Occipital lobe (tissue), 2 donors: ENCODE results near the gene FAM200B. TPM values are rescaled to one million over a fixed set of nuclear protein-coding genes. Genes with fewer than 3 reads are reported as not detected.

Experiments
- DNase-seq: peaks from one replicate; lab custom pipeline; 2025; lab: John Stamatoyannopoulos, UW
- total RNA-seq: library from RNA; depleted of rRNA; stranded (reverse); fragments of >200 nt; gene quantifications from one replicate; pipeline ENCODE4 v1.2.3, GENCODE V29; 2014

The FAM200B gene
- total RNA-seq, 1 donor from 2014 or later, result 98.4 TPM

DNA sequence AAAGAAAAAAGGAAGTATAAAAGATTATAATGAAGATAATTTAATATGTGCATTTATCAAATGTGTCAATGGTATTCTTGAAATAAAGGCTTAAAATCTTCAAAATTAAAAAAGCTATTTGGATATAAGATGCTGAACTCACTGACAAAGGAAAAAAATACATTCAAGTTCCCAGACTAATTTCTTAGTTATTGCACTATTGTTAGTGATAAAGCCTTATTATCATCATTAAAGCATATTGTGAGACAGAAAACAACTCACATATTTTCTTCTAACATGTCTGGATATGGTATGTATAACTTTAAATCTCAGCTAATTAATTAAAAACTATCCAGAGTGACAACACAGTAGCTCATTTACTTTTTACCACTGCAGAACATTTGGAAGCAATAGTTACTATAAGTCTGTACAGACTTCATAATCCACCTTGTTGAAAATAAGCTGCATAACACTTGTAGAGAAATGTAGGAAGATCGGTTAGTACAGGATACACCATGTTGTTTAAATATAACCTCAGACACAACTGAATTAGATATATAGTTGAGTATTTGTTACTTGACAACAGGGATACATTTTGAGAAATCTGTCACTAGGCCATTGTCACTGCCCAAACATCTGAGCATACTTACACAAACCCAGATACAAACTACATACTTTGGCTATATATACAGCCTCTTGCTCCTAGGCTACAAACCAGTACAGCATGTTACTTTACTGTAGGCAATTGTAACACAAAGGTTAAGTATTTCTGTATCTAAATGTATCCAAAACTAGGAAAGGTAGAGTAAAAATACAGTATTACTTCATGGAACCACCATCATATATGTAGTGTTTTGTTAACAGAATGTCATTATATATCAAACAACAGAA, 12.8 kb upstream of the FAM200B start:
- no peak for DNase-seq

- DNase-seq, result no peak
Measured at GRCh38 chr4:15670576-15670975, 11.1 kb upstream of the FAM200B start.

DNA sequence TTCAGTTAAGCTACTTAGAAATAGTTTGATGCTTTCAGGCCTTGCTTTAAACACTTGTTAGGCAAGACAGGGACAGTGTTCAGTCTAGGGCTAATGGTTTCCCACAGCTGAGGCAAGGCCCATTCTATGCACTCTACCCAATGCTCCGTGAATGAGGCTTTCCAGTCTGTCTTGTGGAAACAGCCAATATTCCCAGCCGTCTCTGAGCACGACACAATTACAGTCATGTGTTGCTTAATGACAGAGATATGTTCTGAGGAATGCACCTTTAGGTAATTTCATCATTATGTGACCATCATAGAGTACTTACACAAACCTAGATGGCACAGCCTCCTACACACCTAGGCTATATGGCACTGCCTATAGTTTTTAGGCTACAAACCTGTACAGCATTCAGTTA, 9.5 kb upstream of the FAM200B start:
- DNase-seq, result no peak

GRCh38 chr4:15673337-15673736, 8.3 kb upstream of the FAM200B start:
- no peak for DNase-seq

DNA sequence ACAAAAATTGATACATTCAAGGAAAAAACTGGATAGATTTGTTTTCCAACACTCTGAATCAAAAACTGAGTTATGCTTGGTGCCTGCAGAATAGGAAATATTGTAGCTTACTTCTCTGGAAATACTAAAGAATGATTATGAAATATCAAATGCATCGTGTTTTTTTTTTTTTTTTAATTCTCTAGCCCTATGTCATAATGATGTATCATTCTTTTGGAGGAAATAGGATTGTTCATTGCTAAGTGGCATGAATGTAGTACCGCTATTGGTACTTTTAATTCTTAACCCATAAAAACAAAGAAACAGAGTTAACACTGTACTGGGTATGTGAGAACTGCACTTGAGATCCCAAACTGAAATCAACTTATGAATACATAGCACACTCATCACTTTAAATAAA, 7.6 kb upstream of the FAM200B start:
- no peak for DNase-seq

DNA sequence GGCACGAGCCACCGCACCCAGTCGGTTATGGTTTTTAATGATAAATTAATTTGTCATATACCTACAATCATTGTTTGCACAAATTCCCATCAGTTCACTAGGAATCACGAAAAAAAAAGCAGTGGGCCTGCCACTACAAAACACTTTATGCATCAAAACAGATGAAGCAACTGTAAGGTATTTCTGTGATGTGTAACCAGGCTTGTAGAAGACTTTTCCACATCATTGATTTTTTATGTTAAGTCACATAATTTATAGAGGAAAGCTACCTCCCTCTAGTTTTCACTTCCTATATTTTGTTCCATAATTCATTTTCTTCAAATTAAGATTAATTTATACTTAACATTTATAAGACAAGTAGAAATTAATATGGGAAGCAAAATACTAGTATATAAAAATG, 6.7 kb upstream of the FAM200B start:
- no peak for DNase-seq

DNA sequence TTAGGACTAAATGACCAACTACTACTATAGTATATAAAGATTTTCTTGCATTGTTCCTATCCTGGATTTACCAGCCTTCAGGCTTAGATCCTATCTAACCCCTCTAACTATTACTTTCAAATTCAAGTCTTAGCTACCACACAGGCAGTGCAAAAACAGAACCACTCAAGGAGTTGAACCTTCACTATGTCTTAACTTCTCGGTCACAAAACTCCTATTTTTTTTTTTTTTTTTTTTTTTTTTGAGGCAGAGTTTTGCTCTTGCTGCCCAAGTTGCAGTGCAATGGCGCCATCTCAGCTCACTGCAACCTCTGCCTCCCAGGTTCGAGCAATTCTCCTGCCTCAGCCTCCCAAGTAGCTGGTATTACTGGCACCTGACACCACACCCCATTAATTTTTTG, 6.3 kb upstream of the FAM200B start:
- DNase-seq, result no peak

DNA sequence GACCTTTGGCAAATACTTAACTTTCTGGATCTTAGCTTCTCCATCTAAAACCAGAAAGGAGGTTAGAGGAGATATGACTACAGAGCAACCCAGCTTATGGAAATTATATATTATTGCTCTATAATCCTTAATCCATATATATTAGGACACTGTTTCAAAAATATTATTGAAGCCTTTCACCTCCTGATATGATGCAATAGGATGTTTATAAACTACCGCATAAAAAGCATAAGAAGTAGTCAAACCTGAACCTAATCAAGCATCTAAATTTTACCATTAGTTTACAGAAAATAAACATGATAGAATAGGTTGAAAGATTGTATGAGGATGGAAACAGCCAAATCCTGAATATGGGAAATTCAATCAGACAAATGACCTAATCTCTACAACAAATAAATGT, 5.6 kb upstream of the FAM200B start:
- DNase-seq, result no peak

GRCh38 chr4:15676899-15677298, 4.7 kb upstream of the FAM200B start:
- no peak for DNase-seq

DNA sequence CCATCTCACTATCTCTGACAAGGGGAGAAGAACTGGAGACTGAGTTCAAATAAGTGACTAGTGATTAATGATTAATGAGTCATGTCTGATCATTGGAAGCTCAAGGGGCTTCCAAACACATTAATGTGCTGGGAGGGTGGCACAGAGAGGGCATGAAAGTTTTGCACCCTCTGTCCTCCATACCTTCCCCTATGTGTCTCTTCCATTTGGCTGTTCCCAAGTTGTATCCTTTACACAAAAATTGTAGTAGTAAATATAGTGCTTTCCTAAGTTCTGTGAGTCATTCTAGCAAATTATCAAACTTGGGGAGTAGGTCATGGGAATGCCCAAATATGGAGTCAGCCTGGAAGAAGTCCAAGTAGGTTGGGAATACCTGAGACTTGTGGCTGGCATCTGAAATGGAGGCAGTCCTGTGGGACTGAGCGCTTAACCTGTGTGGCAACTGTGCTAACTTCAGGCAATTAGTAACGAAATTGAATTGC, 4.1 kb upstream of the FAM200B start:
- DNase-seq, result no peak

- no peak for DNase-seq
Measured at GRCh38 chr4:15681067-15681371, 608 bp upstream of the FAM200B start.

DNA sequence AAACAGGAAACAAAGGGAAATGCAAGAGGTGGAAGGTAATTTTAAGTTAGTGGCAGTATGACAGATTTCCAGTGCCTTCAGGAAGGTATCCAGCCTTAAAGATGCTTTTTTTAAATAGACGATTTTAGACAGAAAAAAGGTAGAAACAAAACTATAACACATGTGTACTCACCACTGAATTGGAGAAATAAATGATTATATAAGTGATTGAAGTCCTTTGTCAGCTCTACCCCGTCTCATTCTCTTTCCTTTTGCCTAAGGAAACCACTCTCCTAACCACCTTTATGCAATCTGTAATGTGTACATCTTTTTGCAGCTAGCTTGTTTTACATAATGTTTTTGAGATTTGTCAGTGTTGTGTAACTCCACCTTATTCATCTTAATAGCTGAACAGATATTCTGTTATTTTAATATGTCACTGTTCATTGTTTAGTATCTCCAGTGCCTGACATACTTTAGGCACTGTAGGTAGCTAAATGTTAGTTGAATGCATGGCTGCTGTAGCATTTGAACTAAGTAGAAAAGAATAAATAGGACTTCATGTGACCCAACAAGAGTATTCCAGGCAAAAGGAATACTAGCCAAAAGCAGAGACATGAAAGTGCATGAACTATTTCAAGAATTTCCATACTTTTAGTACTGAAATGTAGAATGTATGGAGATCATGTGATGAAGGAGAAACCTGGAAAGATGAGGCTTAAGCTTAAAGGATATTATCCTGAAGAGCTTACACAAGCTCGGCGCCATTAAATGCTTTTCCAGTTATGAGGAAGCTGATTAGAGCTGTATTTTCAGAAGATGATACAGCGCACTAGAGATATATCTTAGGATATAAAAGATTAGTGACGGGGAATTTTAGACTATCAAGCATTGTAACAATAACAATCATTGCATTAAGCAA, 865 bp downstream of the FAM200B start:
- no peak for DNase-seq

DNA sequence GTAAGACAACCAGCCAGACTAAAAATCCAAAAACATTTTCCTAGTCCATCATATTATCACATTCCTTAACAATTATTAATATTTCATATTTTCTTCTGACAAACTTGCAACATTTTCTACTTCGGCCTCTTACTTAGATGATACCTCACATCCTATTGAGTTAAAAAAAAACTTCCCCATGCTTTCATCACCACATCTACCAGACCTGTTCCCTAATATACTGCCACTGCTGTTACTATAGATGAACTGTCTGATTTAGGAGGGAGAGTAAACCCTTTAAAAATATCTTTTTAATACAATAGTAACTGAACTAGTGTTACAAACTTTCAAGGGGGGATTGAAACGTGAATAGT, 1.5 kb downstream of the FAM200B start:
- DNase-seq, result no peak

GRCh38 chr4:15684498-15684897, 2.9 kb downstream of the FAM200B start:
- DNase-seq, result no peak

GRCh38 chr4:15688051-15688450, 6.4 kb downstream of the FAM200B start:
- no peak for DNase-seq

DNA sequence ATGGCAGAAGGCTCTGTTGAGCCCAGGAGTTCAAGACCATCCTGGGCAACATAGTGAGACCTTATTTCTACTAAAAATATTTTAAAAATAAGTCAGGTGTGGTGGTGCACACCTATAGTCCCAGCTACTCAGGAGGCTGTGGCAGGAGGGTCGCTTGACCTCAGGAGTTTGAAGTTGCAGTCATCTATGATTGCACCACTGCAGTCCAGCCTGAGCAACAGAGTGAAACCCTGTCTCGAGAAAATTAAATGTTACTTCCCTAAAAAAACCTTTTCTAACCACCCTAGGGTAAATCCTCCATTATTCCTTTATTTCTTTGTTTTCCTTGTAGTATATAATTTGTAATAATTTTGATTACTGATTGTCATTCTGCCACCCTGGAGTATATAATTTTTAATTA, 7.9 kb downstream of the FAM200B start:
- no peak for DNase-seq

- no peak for DNase-seq
Measured at GRCh38 chr4:15690020-15690809, 8.6 kb downstream of the FAM200B start.

GRCh38 chr4:15691346-15692135, 9.9 kb downstream of the FAM200B start:
- no peak for DNase-seq

GRCh38 chr4:15692602-15693001, 11.0 kb downstream of the FAM200B start:
- no peak for DNase-seq

- no peak for DNase-seq
Measured at GRCh38 chr4:15694431-15694830, 12.8 kb downstream of the FAM200B start.

GRCh38 chr4:15695240-15695699, 13.6 kb downstream of the FAM200B start:
- no peak for DNase-seq
